Skin of body (tissue), 2 donors: Measurements from ENCODE around the gene ASB10. TPM values are rescaled to one million over a fixed set of nuclear protein-coding genes. Genes with fewer than 3 reads are reported as not detected.

Experiments
- DNase-seq: peaks from one replicate; lab custom pipeline; 2025; lab: John Stamatoyannopoulos, UW
- total RNA-seq: library from RNA; depleted of rRNA; stranded (reverse); fragments of >200 nt; gene quantifications from one replicate; pipeline ENCODE4 v1.2.3, GENCODE V29; 2014

Gene ASB10
- total RNA-seq, 1 donor from 2014 or later, result 0.69 TPM

DNA sequence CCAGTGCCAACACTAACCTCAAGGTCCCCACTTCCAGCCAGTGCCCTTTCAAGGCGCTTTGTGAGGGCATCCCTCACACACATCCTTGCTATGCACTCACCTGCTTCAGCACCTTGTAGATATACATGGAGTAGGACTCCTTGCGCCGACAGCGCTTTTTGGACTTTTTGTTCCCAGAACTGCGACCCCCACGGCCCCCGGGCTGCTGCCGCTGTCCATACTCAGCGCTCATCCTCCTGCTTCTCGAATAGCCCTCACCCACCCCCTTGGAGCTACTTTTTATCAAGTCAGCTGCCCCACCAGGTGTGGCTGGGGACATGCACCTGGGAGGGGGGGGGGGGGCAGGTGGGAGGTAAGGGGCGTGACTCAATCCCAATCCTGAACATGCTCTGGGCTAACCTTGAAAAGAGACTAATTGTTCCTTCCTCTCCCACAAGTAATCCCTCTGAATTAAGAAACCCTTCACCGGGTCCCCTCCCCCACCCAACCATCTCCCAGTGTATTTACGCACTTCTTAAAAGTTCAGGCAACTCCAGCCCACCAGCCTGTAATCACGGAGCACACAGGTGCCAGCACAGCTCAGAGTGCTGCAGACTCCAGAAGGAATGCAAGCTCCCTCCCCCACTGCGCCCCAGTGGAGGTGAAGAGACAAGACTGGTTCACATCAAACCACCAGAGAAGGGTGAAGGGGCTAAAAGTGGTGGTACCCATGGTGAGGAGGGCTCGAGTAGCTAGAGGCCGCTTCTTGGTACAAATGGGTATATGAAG, 23.2 kb upstream of the ASB10 start, which contains the start of gene H2BK1:
Gene H2BK1, minus strand, starts transcription at position 402 of the 768 bp plus-strand sequence. Its CDS starts 170 bp downstream, at position 232.
- DNase-seq, result no peak

DNA sequence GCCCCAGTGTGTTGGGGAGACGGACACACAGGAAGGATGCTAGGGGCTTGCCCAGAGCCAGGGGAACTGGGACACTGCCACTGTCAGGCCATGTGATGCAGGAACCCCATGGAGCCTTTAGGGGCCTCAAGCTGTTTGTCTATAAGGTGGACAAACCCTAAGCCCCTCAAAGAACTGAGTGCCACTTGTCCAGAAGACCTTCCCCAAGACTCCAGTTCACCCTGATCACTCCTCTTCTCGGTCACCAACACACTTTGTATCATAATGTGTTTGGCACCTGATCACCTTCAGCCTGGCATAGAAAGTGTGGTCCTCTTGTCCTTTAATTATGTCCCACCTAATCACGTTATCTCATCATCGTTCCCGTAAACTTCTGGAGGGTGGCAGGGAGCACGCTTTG, 22.5 kb upstream of the ASB10 start:
- no peak for DNase-seq

- no peak for DNase-seq
Measured at GRCh38 chr7:151208253-151208862, 21.3 kb upstream of the ASB10 start.

- DNase-seq, result no peak
Measured at GRCh38 chr7:151207804-151208203, 20.8 kb upstream of the ASB10 start.

GRCh38 chr7:151207315-151207714, 20.3 kb upstream of the ASB10 start:
- DNase-seq, result no peak

- no peak for DNase-seq
Measured at GRCh38 chr7:151206914-151207313, 19.9 kb upstream of the ASB10 start.

DNA sequence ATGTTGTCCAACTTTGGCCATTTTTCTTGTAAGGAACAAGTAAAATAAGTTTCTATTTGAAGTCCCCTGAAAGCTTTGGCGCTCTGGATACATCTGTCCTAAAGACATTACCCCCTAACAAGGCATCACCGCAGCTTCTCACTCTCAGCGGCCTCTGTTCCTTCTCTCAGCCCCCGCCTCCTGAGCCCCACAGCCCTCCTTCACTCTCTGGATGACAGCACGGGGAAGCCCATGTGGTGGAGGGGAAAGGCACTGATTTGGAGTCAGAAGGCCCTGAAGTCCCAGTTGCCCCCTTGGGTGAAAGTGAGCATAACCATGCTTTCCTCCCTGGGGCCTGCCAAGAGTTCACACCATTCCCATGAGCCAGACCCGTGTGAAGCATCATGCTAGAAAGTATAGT, 18.7 kb upstream of the ASB10 start:
- no peak for DNase-seq

- DNase-seq, result no peak
Measured at GRCh38 chr7:151204383-151205032, 17.5 kb upstream of the ASB10 start.

- no peak for DNase-seq
Measured at GRCh38 chr7:151202836-151203235, 15.8 kb upstream of the ASB10 start.

GRCh38 chr7:151201751-151202150, 14.7 kb upstream of the ASB10 start:
- no peak for DNase-seq

- DNase-seq, result no peak
Measured at GRCh38 chr7:151201344-151201743, 14.3 kb upstream of the ASB10 start.

- no peak for DNase-seq
Measured at GRCh38 chr7:151198945-151199848, 12.1 kb upstream of the ASB10 start.

GRCh38 chr7:151197932-151198331, 10.9 kb upstream of the ASB10 start:
- DNase-seq, result no peak

DNA sequence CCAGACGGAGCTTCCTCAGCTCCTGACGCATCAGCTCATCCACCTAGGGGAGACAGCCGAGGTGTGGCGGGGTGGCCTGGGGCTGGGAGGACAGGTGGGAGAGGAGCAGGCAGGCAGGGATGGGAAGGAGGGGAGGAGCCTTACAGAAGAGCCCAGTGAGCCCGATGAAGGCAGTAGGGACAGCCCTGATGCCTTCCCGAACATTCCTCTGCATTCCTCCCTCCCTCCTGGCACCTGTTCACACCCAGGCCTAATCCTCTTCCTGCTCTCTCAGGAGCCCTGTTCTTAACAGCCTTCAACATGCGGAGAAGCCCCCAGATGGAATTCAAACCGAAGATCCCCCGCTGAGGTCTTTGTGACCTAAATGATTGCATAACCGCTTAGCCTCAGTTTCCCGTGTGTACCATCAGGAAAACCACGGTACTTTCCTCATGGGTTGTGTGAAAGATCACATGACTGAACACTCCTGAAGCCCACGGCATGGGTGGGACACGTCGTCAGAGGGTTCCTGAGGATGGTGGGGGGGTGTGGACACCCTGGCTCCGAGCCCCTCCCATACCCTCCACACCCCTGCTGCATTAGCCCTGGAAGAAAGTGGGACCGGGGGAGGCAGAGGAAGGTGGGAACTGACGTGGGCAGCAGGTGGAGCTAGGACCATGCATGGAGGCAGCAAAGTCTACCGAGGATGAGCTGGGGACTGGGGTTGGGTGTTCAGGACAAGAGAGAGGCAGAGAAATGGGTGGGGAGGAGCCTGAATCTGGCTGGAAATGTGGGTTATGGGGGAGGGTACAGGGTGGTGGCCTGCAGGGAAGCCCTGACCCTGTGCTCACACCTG, 8.8 kb upstream of the ASB10 start:
- no peak for DNase-seq

DNA sequence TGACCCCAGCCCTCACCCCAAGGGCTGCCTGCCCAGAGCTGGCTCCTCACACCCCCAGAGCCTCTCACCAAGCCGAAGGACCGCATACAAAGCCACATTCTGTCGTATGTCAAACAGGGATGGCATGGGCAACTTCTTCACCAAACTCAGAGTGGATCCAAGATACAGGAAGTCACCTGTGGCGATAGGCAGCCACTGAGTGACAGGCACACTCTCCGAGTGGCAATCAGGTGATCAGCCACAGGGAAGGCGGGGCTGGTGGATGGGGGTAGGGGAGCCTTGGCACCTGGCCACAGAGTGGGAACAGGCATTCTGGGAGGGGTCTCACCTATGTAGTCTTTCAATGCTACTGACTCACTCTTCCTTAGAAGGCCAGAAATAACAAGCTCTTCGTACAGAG, 7.1 kb upstream of the ASB10 start:
- no peak for DNase-seq

- DNase-seq, result no peak
Measured at GRCh38 chr7:151193203-151193978, 6.3 kb upstream of the ASB10 start.

- DNase-seq, result no peak
Measured at GRCh38 chr7:151192002-151192539, 5.0 kb upstream of the ASB10 start.

- DNase-seq, result no peak
Measured at GRCh38 chr7:151191544-151191943, 4.5 kb upstream of the ASB10 start.

DNA sequence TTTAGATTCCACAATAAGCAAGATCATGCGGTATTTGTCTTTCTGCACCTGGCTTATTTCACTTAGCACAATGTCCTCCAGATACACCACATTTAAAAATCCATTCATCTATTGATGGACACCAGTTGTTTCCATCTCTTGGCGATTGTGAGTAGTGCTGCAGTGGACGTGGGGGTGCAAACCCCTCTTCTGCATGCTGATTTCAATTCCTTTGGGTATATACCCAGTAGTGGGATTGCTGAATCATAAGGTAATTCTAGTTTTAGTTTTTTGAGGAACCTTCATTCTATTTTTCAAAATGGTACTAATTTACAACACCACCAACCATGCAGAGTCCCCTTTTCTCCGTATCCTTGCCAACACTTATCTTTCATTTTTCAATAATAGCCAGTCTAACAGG, 2.0 kb upstream of the ASB10 start:
- no peak for DNase-seq

GRCh38 chr7:151188252-151188542, 1.1 kb upstream of the ASB10 start:
- DNase-seq, result no peak
